GM21737 (cell line): Measurements from ENCODE around the gene RPL7A.
"Not testable (repeated sequence)": the region's sequence is repeated elsewhere in the genome, so short reads cannot be mapped to it uniquely, and the experiment has no call there.

Source experiments
- ATAC-seq: cut with Tn5 transposase; IDR thresholded peaks from one replicate; pipeline ENCODE4 v1.9.1; 2021; ENCODE audit warnings: mild to moderate bottlenecking, moderate library complexity; ENCODE audit not compliant: unreplicated experiment

Gene RPL7A

DNA sequence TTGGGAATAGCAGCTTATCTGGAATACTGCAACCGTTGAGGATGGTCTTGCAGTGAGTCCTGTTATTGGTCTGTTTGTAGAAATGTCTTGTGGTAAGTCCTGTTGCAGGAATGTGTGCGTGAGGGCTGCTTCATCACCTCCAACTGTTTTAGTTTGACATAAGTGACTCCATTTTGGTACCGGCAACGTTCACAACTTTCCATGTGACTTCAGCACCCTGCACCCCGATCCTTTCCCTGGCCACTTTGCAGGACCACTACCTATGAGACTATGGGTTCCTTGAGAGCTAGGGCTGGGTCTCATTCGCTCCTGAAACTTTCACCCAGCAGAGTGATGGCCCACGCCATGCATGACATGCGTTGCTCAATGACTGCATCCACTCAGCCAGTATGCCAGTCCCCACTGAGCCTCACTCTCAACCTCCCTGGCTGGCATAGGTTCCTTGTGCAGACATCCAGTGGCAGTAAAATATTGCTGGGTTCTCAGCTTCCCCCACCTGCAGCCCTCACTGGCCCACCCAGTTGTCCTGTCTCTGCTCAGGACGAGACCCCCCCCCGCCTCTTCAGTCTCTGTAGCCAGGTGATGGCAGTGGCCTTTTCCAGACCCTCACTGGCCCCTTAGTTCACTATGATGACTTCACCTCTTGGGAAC, 20.1 kb upstream of the RPL7A start:
- ATAC-seq, result no peak

DNA sequence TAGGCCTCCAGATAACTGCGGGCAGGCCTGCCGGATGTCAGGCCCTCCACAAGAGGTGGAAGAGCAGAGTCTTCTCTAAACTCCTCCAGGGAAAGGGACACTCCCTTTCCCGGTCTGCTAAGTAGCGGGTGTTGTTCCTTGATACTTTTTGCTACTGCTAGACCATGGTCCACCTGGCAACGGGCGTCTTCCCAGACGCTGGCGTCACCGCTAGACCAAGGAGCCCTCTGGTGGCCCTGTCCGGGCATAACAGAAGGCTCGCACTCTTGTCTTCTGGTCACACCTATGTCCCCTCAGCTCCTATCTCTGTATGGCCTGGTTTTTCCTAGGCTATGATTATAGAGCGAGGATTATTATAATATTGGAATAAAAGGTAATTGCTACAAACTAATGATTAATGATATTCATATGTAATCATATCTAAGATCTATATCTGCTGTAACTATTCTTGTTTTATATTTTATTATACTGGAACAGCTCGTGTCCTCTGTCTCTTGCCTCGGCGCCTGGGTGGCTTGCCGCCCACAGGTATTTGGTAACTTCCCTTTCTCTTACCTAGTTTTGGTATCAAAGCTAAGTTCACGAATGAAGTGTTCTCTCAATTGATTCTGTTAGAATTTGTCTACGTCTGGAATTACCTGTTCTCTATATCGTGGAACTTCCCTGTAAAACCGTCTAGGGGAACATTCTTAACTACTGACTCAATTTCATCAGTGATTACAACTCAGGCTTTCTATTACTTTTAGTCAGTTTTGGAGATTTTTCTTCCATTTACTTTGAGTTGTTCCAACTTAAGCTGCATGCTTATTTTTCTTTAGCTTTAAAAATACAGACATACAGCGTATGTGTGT, 18.5 kb upstream of the RPL7A start:
- ATAC-seq, result not testable (repeated sequence)

DNA sequence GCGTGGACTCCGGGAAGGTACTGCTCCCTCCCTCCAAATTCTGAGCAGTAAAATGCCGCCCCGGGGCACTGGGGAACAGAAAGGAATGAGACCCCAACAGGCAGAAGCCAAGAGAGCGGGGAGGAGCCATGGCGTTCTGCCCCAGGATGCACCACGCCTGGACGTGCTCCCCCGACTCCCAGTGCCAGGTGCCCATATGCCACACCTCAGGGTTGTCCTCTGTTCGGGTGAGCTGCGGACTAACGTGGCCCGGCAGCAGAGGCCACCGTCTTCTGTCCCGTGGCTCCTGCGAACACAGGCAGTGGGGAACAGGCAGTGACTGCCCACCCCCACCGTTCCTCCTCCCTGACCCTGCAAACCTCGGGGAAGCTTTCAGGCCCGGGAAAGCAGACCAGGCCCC, 16.8 kb upstream of the RPL7A start:
- no peak for ATAC-seq

DNA sequence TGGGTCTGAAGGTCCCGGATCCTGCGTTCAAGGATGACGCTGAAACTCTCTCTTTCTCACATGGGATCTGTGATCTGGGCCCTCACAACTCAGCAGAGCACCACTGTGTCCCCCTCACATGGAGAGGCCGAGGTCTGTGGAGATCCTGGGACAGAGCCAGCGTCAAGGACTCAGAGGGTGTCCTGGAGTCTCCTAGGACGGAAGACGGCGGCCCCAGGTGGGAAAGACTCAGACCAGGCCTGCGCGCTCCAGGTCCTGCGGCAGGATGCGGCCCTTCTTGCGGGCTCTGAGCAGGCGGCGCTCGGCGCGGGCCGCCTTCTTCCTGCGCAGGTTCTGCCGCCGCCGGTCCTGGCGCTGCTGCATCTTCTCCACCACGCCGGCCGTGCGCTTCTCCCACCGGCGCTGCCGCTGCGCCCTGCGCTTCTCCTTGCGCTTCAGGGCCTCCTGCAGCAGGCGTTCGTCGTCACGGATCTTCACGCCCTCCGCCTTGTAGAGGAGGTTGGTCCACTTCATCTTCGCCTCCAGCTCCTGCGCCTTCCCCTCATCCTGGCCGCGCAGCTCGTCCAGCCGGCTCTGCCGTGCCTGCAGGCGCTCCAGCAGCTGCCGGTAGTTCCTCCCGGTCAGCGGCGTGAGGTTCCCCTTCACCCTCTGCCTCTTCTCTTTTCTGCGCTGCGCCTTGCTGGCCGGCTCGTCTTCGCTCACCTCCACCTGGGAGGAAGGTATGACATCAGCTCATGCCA, 16.2 kb upstream of the RPL7A start:
- ATAC-seq, result no peak

DNA sequence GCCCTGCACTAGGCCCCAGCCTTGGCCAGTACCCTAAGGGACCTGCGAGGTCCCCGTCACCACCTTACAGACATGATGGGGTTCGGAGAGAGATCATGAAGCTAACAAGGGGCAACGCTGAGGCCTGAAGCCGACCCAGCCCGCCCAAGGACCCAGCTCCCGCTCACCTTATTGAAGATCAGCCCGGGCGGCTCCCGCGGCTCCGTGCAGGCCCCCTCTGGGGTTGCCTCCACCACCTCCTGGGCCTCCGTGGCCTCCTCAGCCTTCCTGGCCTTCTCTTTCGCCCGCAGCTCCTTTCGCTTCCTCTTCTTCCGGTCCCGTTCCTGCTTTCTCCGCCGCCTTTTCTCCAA, 15.7 kb upstream of the RPL7A start:
- ATAC-seq, result no peak

DNA sequence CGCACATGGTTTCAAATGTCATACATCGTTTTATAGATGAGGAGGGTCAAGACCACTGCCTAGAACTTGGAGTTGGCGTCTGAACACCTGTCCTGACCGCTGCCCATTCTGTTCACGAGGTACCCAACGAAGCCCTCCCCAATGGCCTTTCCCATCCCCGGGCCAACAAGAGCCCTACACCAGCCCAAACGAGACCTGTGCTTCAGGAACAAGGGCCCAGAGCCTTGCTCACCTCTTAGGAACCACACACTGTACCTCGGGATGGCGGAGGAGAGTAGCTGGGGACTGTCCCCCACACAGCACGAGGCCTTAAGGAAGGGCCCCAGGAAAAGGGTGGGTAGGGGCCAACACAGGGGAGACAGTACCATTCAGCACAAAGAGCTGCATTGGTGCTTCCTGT, 15.0 kb upstream of the RPL7A start:
- no peak for ATAC-seq

DNA sequence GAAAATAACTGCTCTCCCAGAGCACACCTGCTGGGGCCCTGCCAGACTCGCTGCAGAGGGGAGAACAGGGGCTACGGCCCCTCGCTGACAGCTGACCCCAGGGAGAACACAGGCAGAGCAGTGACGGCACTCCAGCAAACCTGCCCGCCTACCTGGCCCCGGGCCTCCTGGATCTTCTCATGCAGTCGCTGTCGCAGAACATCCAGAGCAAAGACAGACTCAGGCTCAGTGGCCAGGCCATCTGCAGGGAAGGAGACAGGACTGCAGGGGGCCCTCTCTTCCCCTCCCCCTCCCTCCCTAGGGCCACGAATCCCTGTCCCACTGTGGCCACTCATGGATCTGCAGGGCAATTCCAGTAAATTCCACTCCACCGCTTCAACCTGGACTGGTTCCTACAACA, 14.5 kb upstream of the RPL7A start:
- no peak for ATAC-seq

DNA sequence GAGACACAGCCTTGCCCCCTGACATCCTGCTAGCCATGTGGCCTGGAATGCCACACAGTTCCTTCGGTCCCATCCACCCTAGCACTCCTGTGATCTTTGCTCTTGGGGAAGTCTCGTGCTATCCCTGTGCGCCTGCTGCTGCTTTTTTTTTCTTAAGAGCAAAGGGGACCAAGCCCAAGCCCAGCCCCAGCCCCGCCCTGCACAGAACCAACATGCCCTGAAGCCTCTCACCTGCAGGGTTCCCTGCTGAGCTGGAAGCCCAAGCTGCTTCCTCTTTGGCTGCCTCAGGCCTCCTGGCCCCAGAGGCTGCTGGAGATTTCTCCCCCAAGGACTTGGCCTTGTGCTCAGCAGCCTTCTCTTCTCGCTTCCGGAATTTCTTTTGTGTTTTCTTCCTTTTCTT, 13.9 kb upstream of the RPL7A start:
- ATAC-seq, result no peak

DNA sequence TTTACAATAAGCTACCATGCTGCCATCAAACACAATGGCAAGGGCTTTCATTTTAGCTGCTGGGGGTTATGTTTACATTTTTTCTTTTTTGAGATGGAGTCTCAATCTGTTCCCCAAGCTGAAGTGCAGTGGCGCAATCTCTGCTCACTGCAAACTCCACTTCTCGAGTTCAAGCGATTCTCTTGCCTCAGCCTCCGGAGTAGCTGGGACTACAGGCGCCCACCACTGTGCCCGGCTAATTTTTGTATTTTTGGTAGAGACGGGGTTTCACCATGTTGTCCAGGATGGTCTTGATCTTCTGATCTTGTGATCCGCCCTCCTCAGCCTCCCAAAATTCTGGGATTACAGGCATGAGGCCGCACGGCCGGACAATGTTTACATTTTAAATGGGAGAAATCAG, 13.1 kb upstream of the RPL7A start:
- not testable (repeated sequence) for ATAC-seq

DNA sequence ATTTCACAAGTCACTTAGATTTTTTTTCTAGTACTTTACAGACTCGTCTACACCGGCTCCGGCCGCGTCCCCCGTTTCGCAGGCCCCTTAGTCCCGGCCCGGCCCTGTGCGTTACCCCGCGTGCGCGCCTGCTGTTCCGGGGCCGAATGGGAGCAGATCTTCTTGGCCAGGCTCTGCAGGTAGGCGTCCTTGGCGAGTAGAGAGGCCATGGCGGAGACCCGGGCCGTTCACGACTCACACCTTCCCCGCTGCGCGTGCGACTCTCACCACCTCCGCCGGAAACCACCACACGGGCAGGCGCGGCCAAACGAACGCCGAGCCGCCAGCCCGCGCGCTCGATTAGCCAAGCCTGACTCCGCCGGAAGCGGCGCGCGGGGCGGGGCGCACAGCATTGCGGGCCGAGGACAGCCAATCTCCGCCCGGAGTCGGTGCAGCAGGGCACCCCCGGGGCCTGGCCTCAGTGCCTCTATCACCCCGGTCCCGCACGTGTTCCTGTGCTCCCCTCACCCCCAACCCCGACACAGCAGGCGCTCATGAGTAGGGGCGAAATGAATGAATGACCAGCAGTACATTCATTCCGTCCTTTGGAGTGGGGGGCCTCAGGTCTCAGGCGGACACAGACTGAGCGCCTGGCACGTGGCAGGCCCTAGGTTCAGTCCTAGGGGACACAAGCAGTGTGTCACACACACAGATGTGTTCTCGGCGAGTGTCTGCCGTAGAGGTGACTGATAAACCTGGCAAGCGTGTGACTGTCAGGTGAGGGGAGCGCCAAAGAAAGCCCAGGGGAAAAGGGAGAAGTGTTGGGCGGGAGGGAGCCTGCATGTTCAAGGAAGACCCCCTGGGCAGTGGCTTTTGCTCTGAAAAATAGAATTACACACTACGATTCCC, 11.8 kb upstream of the RPL7A start, which contains the start of gene SURF6:
SURF6 (minus strand) TSS at position 265 of the 888 bp plus-strand sequence; CDS start at position 209, 56 bp downstream.
- peak; percentile 72 for ATAC-seq

DNA sequence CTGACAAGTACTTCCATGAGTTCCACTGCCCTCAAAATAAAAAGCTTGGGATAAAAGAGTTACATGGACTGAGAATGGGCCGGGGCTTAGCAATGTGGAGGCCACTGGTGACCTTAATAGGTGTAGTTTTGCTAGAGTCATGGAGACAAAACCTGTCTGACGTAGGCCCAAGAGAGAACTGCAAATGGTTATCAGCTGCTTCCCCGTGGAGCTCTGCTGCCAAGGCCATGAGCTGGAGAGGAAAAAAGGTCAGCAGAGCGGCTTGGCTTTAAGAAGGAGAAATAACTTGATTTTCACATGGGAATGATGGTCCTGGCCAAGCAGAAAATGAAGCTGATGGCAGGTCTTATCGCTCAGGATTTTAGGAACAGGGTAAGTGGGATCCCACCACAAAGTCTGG, 8.4 kb upstream of the RPL7A start:
- ATAC-seq, result no peak

DNA sequence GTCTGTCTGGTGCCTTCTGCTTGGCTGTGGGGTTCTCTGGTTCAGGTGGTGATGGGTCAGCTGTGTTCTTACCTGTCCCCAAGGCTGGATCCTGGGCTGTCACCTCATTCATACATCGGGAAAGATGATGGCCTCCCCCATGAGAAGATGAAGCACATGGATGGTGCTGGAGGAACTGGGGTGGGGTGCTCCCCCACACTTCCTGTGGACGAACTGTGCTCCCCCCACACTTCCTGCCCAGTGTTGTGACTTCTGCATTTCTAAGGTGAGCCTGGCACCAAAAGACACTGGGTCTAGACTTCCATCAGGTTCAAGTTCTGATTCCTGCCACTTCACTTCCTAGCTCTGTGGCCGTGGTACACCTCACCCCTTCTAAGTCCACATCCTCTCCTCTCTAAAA, 7.8 kb upstream of the RPL7A start:
- no peak for ATAC-seq

DNA sequence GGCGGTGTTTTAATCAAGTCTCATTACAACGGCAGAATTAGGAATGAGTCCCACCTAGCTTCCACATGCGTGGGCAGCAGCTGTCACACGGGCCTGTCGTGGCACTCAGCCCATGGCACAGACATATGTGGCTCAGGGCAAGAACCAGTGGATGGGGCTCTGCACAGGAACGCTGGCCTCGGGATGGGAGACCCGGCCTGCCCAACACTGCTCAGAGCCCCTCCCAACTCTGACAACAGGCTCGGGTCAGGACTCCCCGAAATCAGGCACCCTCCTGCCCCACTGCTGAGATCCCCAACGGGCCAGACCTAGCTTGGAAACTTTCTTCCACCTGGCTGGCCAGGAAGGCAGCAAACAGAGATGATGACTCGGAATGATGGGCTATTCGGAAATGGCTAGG, 7.1 kb upstream of the RPL7A start:
- ATAC-seq, result no peak

DNA sequence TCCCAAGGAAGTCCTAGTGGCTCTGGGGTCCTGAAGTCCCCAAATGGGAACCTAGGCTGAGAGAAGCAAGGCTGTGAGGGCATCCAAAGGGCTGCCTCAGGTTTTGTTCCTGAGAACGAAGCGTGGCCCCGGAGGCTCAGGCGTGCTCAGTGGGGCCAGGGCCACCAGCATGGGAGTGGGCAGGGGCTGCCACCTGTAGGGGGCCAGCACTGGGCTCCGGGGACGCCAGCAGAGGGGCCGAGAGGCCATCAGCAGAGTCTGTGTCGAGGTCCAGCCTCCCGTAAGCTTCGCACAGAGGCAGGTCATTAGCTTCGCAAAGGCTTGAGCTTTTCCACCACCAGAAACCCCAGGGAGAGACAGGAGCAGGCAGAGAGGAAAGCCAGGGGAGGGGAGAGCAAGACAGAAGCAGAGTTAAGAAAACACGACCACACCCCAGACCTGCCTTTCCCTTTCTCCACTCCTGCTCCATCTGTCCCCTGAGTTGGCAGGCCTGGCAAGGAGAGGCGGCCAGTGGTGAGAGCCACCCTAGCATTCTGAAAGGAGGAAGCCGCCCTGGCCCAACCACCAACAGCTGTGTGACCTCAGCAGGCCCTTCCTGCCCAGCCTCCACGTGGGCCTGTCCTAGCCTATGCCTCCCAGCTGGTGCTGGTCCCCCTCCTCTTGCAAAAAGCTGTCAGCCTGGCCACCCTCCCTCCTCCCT, 6.5 kb upstream of the RPL7A start:
- ATAC-seq, result no peak

DNA sequence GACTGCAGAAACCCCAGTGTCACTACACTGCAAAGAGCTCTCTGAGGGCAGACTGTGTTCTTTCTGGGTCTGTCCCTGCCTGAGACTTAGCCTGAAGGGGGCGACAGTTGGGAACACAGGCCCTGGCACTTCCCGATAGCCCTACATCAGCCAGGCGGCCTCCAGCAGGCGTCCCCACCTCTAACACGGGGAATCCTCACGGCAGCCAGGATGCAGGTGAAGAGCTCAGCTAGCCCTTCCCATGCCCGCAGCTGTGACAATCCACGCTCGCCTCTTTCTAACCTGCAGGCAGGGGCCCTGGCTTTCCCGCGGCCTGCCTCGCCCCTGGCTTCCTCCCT, 6.0 kb upstream of the RPL7A start:
- ATAC-seq, result no peak

DNA sequence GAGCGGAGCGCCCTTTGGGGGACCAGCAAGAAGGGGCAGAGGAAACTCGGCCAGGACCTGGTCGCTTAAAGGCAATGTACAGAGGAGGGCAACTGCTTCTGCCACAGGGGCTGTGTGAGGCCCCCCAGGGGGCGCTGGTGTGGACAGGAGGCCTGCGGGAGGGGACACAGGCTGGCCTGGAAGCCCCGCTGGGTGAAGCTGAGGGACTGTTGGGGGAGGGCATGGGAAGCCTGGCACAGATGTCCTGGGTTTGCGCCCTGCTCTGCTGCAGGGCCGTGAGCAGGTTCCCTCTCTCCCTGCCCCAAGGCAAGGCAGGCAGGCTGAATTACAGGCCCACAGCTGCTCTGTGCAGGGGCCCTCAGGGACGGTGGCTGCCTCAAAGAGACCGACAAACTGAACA, 5.4 kb upstream of the RPL7A start:
- ATAC-seq, result no peak

DNA sequence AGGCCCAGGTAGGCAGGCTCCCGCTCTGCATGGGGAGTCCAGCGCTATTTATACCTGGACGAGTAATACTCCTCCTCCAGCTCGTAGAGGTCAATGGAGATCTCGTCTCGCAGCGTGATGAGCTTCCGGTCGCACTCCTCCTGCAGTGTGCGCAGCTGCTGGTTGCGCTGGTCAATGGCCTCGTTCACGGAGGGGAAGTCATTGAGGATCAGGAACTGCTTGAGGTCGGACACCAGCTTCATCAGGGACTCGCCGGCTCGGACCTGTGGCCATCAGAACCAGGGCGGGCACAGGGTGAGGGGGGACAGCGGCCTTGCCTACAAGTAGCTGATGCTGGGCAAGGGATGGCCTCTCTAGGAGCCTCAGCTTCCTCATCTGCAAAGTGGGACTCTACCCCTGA, 3.9 kb upstream of the RPL7A start:
- no peak for ATAC-seq

DNA sequence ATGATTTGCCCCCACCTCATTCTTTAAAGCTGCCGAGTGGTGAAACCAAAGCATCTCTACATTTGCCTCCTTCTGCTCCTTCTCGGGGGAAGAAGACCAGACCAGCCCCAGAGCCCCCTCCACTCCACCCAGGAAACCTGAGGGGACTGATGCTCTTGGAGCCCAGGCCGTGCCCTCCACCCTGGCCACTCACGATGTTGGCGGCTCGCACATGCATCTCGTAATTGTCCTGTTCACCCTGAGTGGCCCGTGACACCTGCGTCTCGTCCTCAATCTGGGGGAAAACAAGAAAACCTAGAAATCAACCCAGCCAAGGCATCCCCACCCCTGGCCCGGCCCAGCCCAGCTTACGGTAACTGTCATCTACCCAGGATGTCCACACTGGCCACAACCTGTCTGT, 3.0 kb upstream of the RPL7A start:
- ATAC-seq, result no peak

DNA sequence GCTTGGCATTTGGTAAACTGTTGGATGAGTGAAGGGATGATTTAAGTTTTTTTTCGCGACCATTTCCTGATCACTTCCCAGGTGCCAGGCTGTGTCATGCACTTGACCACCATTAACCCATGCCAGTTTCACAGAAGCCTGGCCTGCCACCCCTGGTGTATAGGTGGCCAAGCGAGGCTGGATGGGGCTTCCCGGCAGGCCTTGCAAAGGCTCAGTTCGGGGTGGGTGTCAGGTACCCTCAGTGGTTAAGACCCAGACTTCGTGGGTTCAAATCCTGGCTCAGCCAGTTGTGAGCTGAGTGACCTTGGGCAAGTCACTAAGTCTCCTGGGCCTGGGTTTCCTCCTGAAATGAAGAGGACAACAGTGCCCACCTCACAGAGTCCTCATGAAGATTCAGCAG, 2.4 kb upstream of the RPL7A start:
- ATAC-seq, result no peak

DNA sequence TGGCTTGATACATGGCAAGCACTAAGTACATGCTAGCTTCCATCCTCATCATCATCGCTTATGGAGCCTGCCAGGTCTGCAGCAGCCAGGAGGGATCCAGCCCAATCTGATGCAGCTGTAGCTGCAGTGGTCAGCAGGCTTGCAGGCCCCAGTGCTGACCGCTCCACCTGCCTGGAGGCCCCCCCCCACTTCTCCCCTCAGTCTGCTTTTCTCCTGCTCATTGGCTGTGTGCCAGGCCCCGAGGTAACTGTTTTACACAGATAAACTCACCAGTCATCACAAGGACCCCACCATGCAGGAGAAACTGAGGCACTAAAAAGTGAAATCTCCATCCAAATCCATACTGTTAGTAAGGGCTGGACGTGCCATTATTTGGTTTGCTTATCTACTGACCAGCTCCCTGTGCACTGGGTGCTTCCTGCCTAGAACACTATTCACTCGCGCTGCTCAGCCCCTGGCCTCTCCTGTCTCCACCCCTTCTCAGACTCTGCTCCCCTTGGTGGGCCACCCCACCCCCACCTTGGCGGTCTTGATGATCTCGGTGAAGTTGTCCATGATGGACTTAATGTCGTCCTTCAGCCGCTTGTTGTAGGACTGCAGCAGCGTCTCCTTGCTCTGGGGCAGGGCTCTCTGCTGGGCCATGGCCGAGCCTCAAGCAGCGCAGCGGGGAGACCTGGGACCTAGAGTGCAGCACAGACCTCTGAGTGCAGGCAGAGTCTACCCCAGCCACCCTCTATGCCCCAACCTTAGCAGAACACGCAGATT, 1.8 kb upstream of the RPL7A start:
- no peak for ATAC-seq
